Measurements from ENCODE around the gene NR5A1. TPM values are rescaled to one million over a fixed set of nuclear protein-coding genes. Genes with fewer than 3 reads are reported as not detected.

NR5A1 gene
- total RNA-seq, 6 experiments from 2014 or later = not detected

DNA sequence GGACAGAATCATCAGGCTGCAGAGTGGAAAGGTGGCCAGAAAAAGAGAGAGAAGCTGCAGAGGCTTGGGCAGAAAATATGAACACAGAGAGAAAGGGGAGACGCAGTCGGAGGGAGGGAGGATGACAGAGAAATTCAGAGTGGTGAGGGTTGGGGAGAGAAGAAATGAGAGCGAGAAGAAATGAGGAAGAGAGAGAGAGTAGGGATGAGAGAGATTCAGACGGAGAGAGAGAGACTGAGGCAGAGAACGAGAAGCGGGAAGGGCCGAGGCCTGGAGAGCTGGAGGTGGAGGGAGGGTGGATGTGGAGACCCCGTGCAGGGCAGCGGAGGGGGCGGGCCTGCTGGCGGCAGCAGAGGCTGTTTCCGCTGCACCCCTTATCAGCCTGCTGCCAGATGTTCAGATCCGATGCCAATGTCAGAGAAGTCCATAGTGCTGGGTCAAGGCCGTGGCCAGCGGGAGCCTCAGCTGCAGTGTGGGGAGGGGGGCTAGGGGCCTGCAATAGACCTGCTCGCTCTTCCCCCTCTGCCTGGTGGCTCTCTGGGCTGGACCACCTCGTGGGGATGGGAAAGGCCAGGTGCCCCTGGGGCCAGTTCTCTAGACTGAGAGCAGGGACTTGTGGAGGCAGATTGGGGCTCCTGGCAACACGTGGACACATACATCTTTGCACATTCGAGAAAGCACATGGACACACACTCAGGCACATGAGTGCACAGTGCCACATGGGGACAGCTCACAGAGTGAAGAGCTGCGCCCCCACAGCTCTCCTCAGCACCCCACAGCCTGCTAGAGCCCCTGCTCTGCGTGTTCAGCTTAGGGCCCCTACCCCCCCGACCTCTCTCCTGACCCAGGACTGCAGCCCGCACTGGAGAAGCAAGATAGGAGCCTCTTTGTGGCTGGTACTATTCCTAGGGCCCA lies 4.9 kb upstream of the NR5A1 start:
- Mint-ChIP-seq H3K36me3 (ENCODE audit: low read depth) (no peaks in the 10 kb centered on the region), H3K9me3 (no peaks in the 10 kb centered on the region), H3K4me1 (ENCODE audit: low read depth) (no peaks in the 10 kb centered on the region), H3K27ac (no peak overlapping the region), H3K27me3 (ENCODE audit: insufficient read depth) (peaks cover 19% of the 10 kb centered on the region), H3K4me3 (no peak overlapping the region)
- TF ChIP-seq, protein P1, sequence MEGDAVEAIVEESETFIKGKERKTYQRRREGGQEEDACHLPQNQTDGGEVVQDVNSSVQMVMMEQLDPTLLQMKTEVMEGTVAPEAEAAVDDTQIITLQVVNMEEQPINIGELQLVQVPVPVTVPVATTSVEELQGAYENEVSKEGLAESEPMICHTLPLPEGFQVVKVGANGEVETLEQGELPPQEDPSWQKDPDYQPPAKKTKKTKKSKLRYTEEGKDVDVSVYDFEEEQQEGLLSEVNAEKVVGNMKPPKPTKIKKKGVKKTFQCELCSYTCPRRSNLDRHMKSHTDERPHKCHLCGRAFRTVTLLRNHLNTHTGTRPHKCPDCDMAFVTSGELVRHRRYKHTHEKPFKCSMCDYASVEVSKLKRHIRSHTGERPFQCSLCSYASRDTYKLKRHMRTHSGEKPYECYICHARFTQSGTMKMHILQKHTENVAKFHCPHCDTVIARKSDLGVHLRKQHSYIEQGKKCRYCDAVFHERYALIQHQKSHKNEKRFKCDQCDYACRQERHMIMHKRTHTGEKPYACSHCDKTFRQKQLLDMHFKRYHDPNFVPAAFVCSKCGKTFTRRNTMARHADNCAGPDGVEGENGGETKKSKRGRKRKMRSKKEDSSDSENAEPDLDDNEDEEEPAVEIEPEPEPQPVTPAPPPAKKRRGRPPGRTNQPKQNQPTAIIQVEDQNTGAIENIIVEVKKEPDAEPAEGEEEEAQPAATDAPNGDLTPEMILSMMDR (IDR thresholded peaks at IDR 0.05) = no peak
- DNase-seq = no peak

DNA sequence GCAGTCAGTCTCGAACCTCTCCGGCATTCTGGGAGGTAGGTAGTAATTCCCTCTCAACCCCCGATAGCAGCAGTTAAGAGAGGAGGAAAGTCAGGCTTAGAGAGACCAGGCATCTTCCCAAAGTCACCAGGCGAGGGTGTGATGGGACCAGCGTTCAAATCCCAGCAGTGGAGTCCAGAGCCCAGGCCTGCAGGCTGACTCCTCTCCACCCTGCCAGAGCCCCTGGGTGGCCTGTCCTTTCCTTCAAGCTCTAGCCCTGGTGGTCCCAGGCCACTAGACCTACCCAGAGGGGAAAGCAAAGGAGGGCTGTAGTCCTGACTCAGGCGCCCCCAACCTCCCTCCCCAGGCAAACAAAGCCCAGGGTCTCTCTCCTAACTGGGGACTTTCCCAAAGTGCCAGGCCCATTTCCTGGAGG lies 4.2 kb upstream of the NR5A1 start:
- Mint-ChIP-seq H3K27ac (no peak overlapping the region), H3K27me3 (ENCODE audit: insufficient read depth) (peaks cover 12% of the 10 kb centered on the region), H3K4me3 (no peak overlapping the region), H3K4me1 (ENCODE audit: low read depth) (no peaks in the 10 kb centered on the region), H3K36me3 (ENCODE audit: low read depth) (no peaks in the 10 kb centered on the region), H3K9me3 (no peaks in the 10 kb centered on the region)
- TF ChIP-seq, protein P1 (IDR thresholded peaks at IDR 0.05) = peak; percentile 16; the same call in 1 of the 2 replicates
- DNase-seq = peak; percentile 10

- Mint-ChIP-seq H3K4me3 (no peak overlapping the region), H3K27ac (no peak overlapping the region), H3K9me3 (no peaks in the 10 kb centered on the region), H3K27me3 (ENCODE audit: insufficient read depth) (peaks cover 14% of the 10 kb centered on the region), H3K4me1 (ENCODE audit: low read depth) (no peaks in the 10 kb centered on the region), H3K36me3 (ENCODE audit: low read depth) (no peaks in the 10 kb centered on the region)
- peak; percentile 9 for DNase-seq
- TF ChIP-seq, protein P1 (IDR thresholded peaks at IDR 0.05) = no peak
Observed at GRCh38 chr9:124510650-124511425, 3.6 kb upstream of the NR5A1 start.

DNA sequence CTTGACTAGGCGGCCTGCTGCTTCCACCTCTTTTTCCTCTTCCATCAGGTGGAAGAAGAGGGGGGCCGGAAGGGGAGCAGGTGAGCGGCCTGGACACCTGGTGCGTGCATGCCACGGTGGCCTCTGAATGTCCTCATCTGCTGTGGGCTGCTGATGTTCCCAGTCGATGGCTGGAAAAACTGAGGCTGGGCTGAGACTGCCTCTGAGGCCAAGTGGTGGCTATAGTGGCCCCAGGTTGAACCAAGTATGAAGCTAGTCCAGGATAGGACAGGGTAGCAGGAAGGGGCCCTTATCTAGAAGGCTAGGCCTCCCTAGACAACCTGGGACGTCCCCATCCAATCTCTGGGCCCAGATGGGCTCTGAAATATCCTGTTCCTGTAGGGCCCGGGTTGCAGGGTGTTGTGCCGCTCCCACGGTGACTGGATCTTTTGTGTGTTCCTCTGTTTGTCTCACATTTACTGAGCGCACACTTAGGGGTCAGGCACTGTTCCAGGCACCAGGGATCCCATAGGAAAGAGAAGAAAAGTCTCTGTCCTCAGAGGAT lies 753 bp upstream of the NR5A1 start:
- no peak overlapping the region for H3K4me3 Mint-ChIP-seq
- H3K27ac Mint-ChIP-seq = no peak overlapping the region
- peaks cover 25% of the 10 kb centered on the region for H3K27me3 Mint-ChIP-seq (ENCODE audit: insufficient read depth)
- H3K36me3 Mint-ChIP-seq (ENCODE audit: low read depth) = peaks cover 5% of the 10 kb centered on the region
- no peaks in the 10 kb centered on the region for H3K9me3 Mint-ChIP-seq
- H3K4me1 Mint-ChIP-seq (ENCODE audit: low read depth) = peaks cover 7% of the 10 kb centered on the region
- TF ChIP-seq, protein P1 (IDR thresholded peaks at IDR 0.05) = no peak
- no peak for DNase-seq

DNA sequence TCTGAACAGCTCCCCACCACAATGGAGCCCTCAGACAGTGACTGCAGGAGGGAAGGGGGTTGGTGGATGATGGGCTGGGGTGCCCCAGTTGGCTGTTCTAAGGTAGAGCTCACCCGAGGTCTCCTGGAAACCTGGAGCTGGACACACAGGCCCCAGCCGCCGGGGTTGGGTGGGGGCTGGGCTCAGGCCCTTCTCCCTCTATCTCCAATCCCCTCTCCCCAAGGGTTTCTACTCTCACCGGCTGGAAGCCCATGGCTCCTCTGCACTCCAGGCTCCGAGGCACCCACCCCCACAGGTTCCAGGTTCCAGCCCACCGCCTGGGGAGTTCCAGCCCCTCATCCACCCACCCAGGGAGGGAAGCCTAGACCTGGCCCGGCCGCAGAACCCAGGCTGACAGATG lies 766 bp downstream of the NR5A1 start:
- no peak overlapping the region for H3K4me3 Mint-ChIP-seq
- DNase-seq = no peak
- peaks cover 33% of the 10 kb centered on the region for H3K27me3 Mint-ChIP-seq (ENCODE audit: insufficient read depth)
- H3K27ac Mint-ChIP-seq = no peak overlapping the region
- no peaks in the 10 kb centered on the region for H3K9me3 Mint-ChIP-seq
- TF ChIP-seq, protein P1 (IDR thresholded peaks at IDR 0.05) = no peak
- peaks cover 7% of the 10 kb centered on the region for H3K4me1 Mint-ChIP-seq (ENCODE audit: low read depth)
- peaks cover 5% of the 10 kb centered on the region for H3K36me3 Mint-ChIP-seq (ENCODE audit: low read depth)

Data from HFFc6 (cell line).